ENCODE data around the gene RNF151.

DNA sequence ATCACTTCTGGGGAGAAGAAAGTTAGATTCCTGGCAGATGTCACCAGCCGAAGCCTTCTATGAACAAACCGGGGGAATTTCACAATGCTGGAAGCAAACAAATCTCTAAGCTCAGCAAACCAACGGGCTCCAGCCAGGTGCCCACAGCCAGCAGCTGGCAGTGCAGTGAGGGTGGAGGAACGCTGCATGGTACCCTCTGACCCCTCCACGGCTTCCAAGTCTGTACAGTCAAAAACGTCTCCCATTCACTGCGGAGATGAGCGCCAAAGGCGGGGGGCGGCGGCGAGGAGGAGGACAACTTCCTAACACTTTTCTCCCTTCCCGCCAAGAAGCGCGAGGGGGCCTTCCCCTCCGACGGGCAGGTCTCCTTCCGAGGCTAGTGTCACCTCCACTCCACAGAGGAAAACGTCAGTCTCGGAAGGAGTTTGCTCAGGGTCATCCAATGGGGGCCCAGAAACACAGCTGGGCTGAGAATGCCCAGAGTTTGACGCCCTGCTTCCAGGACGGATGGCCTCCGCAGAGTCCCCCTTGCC is 42.0 kb downstream of the RNF151 start:
- TF ChIP-seq CTCF (IDR thresholded peaks at IDR 0.05) (no peak), POLR2AphosphoS5 (IDR thresholded peaks at IDR 0.05) (peak; percentile 16), POLR2A (IDR thresholded peaks at IDR 0.05) (no peak), EP300 (IDR thresholded peaks at IDR 0.05) (no peak)
